AG10803 (cell line): ENCODE results near the gene CALML5.

Experiments
- DNase-seq: peaks from one replicate; pipeline ENCODE4 v3.0.0; 2010; ENCODE audit warnings: low read depth
- H3K4me3 ChIP-seq: 2 replicates; pipeline ENCODE4 v1.5.1; 2011; ENCODE audit warnings: mild to moderate bottlenecking, low read length, control low read depth
- TF ChIP-seq, protein P1 (sequence below): conservative IDR thresholded peaks from 2 replicates; pipeline ENCODE4 v1.5.1; 2011; ENCODE audit warnings: mild to moderate bottlenecking, low read length, control low read depth, inconsistent platforms

CALML5 gene

DNA sequence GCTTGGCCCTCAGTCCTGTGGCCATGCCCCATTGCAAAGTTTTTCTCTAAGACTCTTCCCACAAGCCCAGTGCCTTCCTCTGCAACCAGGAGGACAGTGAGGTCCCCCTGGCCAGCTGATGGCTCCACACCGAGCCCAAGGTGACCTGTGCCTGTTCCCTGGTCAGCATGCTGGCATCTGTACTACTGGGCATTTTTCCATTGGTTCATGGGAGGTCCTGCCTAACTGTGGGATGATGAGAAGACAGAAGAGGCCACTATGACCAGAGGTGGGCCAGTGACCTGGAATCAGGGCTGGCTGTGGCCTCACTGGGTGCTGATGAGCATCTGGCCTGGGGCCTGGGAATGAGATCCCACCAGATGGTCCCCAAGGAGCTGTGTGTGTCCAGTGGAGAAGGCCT lies 45.6 kb upstream of the CALML5 start:
- no peak overlapping the region for H3K4me3 ChIP-seq
- TF ChIP-seq, protein P1, sequence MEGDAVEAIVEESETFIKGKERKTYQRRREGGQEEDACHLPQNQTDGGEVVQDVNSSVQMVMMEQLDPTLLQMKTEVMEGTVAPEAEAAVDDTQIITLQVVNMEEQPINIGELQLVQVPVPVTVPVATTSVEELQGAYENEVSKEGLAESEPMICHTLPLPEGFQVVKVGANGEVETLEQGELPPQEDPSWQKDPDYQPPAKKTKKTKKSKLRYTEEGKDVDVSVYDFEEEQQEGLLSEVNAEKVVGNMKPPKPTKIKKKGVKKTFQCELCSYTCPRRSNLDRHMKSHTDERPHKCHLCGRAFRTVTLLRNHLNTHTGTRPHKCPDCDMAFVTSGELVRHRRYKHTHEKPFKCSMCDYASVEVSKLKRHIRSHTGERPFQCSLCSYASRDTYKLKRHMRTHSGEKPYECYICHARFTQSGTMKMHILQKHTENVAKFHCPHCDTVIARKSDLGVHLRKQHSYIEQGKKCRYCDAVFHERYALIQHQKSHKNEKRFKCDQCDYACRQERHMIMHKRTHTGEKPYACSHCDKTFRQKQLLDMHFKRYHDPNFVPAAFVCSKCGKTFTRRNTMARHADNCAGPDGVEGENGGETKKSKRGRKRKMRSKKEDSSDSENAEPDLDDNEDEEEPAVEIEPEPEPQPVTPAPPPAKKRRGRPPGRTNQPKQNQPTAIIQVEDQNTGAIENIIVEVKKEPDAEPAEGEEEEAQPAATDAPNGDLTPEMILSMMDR: no peak
- DNase-seq: no peak

DNA sequence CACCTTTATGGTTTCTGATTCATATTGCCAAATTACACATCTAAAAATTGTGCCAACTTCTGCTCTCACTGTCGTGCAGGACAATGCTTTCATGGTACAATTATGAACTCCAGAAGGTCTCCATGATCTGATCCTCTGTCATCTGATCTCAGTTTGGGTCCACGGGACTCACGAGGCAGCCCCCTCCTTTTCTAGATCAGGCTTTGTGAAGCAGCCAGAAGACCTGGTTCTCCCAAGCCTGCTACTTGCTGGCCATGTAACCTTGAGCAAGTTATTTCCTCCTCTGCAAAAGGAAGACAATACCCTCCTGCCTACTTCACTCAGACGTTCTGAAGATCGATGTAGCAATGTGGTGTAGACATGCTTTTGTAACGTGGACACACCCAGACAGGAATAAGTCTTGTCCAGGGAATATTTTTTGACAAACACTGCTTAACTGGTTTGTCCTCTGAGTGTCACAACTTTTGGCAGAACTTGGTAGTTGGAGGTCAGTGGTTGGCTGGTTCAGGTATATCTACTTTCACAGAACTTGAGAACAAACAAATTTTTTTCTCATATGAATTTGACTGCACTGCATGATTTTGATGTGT lies 44.9 kb upstream of the CALML5 start:
- TF ChIP-seq, protein P1: no peak
- no peak overlapping the region for H3K4me3 ChIP-seq
- no peak for DNase-seq

DNA sequence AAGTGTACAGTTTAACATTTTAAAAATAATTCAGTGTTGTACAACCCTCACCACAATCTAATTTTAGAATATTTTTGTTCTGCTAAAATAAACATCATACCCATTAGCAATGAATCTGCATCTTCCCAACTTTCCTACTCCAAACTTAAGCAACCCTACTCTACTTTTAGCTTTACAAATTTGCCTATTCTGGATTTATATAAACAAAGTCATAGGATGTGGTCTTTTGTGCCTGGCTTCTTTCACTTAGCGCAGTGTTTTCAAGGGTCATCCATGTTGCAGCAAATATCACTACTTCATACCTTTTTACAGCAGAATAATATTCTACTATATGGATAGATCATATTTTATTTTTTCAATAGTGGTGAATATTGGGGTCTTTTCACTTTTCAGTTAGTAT lies 44.3 kb upstream of the CALML5 start:
- TF ChIP-seq, protein P1: no peak
- H3K4me3 ChIP-seq: no peak overlapping the region
- DNase-seq: no peak

DNA sequence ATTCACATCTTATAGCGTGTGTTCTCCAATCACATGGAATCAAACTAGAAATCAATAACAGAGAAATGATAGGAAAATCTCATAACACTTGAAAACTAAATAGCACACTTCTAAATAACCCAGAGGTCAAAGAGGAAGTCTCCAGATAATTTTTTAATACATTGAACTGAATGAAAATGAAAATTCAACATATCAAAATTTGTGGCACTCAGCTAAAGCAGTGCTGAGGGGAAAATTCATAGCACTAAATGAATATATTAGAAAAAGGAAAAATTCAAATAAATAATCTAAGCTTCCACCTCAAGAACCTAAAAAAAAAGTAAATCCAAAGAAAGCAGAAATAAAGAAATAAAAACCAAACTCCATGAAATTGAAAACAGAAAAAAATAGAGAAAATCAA lies 42.7 kb upstream of the CALML5 start:
- TF ChIP-seq, protein P1: no peak
- H3K4me3 ChIP-seq: no peak overlapping the region
- DNase-seq: no peak

DNA sequence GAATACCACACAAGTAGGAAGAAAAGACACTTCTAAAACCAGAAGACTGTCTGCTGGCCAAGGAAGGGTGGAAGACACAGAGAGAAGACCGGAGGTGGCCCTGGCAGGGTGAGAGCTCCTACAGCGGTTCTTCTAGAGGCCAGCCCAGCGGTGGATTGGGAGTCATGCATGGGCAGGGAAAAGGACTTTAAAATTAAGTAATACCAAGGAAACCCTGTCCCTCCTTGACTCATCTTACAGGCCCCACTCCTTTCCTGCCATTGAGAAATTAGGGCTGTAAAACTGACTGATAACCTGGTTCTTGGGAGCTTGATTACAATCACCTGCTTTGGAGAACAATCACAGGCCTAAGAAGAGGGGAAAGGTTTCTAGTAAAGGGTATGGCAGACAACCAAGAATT lies 41.5 kb upstream of the CALML5 start:
- TF ChIP-seq, protein P1: no peak
- no peak overlapping the region for H3K4me3 ChIP-seq
- DNase-seq: no peak

DNA sequence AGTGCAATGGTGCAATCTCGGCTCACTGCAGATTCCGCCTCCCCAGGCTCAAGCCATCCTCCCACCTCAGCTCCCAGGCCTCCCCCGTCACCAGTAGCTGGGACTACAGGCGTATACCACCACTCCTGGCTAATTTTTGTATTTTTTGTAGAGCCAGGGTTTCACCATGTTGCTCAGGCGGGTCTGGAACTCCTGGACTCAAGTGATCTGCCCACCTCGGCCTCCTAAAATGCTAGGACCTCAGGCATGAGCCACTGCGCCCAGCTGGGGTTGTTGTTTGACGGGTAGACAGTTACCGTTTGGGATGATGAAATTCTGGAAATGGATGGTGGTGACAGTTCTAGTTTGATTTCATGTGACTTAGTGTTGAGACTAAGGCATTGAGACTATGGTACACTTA lies 40.7 kb upstream of the CALML5 start:
- no peak for DNase-seq
- TF ChIP-seq, protein P1: no peak
- H3K4me3 ChIP-seq: no peak overlapping the region

DNA sequence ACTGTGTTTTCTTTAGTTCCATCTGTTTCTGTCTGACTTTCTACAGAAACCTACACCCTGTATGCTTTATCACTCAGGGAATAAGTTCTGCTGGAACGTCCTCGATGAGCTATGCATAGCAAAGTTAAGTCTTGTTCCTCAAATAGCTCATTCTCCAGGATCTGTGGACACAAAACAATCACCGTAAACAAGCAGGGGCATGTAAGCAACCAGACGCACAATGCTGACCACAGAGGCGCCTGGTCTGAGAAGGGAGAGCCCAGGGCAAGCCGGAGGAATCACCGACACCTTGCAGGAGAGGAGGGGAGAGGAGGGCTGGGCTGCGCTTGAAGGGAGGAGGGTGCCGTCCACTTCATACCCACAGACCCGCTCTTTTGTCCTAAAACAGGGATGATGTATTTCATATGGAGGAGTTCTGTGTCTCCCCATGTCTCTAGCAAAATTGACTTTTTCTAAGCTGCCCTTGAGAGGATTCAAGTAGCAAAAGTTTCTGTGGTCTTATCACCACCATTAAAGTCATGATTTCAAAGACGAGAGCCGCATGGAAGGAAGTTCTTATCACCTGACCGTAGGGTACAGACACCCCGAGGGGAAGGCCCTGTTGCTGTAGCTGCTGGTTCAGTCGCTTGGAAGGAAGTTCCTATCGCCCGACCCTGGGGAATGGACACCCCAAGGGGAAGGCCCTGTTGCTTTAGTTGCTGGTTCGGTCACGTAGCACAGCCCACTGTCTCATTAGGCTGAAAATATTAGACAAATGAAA lies 39.7 kb upstream of the CALML5 start:
- H3K4me3 ChIP-seq: no peak overlapping the region
- TF ChIP-seq, protein P1: no peak
- DNase-seq: no peak
